ENCODE results near the gene MDFIC. TPM values are rescaled to one million over a fixed set of nuclear protein-coding genes. Genes with fewer than 3 reads are reported as not detected.
"Not testable (repeated sequence)": the region's sequence is repeated elsewhere in the genome, so short reads cannot be mapped to it uniquely, and the experiment has no call there.

The MDFIC gene
- 15.9 and 72.1 TPM in 2 replicates for total RNA-seq (ENCODE audit: low replicate concordance)

GRCh38 chr7:114922026-114922651, at the start of gene MDFIC:
Gene MDFIC (plus strand): TSS chr7:114922094. CDS start chr7:114923034, 940 bp downstream.
- peak; percentile 14 for TF ChIP-seq CTCF (IDR thresholded peaks at IDR 0.05; ENCODE audit: insufficient read depth, low read length)
- peak within 1 kb of the TSS; percentile 83 for H3K4me3 ChIP-seq (ENCODE audit: low read depth, low read length)
- DNase-seq (ENCODE audit: low read depth), result peak; percentile 66

GRCh38 chr7:114874170-114874569, 47.7 kb upstream of the MDFIC start:
- no peak overlapping the region for H3K4me3 ChIP-seq (ENCODE audit: low read depth, low read length)
- no peak for TF ChIP-seq CTCF (IDR thresholded peaks at IDR 0.05; ENCODE audit: insufficient read depth, low read length)
- peak; percentile 40 for DNase-seq (ENCODE audit: low read depth)

GRCh38 chr7:114875186-114875585, 46.7 kb upstream of the MDFIC start:
- no peak for TF ChIP-seq CTCF (IDR thresholded peaks at IDR 0.05; ENCODE audit: insufficient read depth, low read length)
- DNase-seq (ENCODE audit: low read depth), result no peak
- no peak overlapping the region for H3K4me3 ChIP-seq (ENCODE audit: low read depth, low read length)

- TF ChIP-seq CTCF (IDR thresholded peaks at IDR 0.05; ENCODE audit: insufficient read depth, low read length), result no peak
- DNase-seq (ENCODE audit: low read depth), result peak; percentile 74
These were observed 42.3 kb upstream of the MDFIC start for GRCh38 chr7:114879554-114879953.

GRCh38 chr7:114885836-114886235, 36.1 kb upstream of the MDFIC start:
- DNase-seq (ENCODE audit: low read depth), result peak; percentile 56
- no peak overlapping the region for H3K4me3 ChIP-seq (ENCODE audit: low read depth, low read length)
- TF ChIP-seq CTCF (IDR thresholded peaks at IDR 0.05; ENCODE audit: insufficient read depth, low read length), result no peak

More at GRCh38 chr7:114879554-114879953, 42.3 kb upstream of the MDFIC start:
- H3K4me3 ChIP-seq (ENCODE audit: low read depth, low read length), result no peak overlapping the region

- no peak for DNase-seq (ENCODE audit: low read depth)
- no peak overlapping the region for H3K4me3 ChIP-seq (ENCODE audit: low read depth, low read length)
- no peak for TF ChIP-seq CTCF (IDR thresholded peaks at IDR 0.05; ENCODE audit: insufficient read depth, low read length)
These were observed 35.7 kb upstream of the MDFIC start for GRCh38 chr7:114886241-114886640.

- not testable (repeated sequence) for DNase-seq (ENCODE audit: low read depth); H3K4me3 ChIP-seq (ENCODE audit: low read depth, low read length)
These were observed 32.8 kb upstream of the MDFIC start for GRCh38 chr7:114889116-114889515.

All from fibroblast of the aortic adventitia (primary cell).